T-helper 2 cell treated with Interferon-gamma antibody and Interleukin-4, amounts not matched to agents 5 μg/mL and 100 μg/mL, for 36 hours (primary cell): ENCODE data around the gene TAF4.

ENCODE experiments used
- DNase-seq: peaks from one replicate; pipeline ENCODE4 v3.0.0; 2021; ENCODE audit warnings: low spot score
- H3K27ac Mint-ChIP-seq: one replicate; pipeline ENCODE4 v1.8.0; 2021; ENCODE audit warnings: mild to moderate bottlenecking, mixed read lengths
- H3K27me3 Mint-ChIP-seq: one replicate; pipeline ENCODE4 v1.8.0; 2021; ENCODE audit warnings: low read depth, mixed read lengths
- H3K36me3 Mint-ChIP-seq: one replicate; pipeline ENCODE4 v1.8.0; 2021; ENCODE audit warnings: low read depth, mixed read lengths
- H3K4me1 Mint-ChIP-seq: one replicate; pipeline ENCODE4 v1.8.0; 2021; ENCODE audit warnings: low read depth, mixed read lengths
- H3K4me3 Mint-ChIP-seq: one replicate; pipeline ENCODE4 v1.8.0; 2022; ENCODE audit warnings: mild to moderate bottlenecking, moderate library complexity, mixed read lengths
- H3K9me3 Mint-ChIP-seq: one replicate; pipeline ENCODE4 v1.8.0; 2021; ENCODE audit warnings: mixed read lengths

The TAF4 gene

DNA sequence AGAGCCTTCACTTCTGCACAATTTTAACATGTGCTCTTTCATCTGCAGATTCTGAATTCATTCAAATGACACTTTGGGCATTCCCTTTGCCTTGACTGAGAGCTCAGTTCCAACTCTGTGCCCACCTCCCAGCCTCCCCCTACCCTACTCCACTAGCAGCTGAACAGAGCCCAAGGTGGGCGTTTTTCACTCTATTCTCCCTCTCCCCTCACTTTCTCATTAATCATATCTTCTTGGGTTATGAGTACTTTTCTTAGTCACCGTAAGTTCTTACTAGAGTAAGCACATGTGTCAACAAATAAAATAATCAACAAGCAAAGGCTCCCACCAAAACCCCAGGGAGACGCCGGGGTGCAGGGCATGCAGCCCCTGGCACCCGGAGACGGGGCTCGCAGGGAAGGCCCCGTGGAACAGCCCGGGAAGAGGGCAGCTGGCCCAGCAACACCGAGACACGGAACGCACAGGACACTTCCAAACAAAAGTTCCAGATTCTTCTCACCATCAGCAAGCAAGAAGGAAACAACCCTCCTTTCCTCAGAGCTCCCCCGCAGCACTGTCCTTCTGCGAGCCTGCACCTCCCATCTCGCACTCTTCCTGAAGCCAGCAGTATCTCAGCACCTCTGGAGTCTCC is 34.1 kb downstream of the TAF4 start:
- peaks cover 31% of the 10 kb centered on the region for H3K4me1 Mint-ChIP-seq
- H3K4me3 Mint-ChIP-seq, result no peak overlapping the region
- DNase-seq, result no peak
- H3K27me3 Mint-ChIP-seq, result no peaks in the 10 kb centered on the region
- no peaks in the 10 kb centered on the region for H3K36me3 Mint-ChIP-seq
- no peaks in the 10 kb centered on the region for H3K9me3 Mint-ChIP-seq
- peak overlapping the region; percentile 40 for H3K27ac Mint-ChIP-seq

DNA sequence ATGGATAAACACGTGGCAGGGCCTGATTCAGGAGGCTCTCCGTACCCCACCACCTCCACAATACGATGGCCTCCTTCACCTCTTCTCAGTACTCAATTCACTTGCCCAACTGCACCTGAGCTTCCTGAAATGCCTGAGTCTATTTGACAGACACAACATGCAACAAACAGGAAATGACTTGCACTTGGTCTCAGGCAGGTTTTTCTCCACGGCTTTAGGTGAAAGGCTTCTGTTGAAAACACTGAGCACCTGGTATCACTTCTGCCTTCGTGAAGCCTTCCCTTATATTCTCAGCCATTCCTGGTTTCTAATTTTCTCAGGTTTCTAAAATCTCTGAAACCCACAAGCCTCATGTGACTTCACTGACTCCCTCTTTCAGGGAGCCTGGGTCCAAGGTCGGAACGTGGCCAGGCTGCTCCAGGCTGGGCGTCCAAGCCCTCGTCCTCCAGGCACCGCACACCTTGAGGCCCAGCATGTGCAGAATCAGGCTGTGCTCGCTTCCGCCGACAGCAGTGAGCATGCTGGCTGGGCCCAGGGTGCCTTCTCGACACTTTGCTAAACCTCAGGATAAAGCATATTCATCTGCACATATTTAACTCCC is 34.7 kb downstream of the TAF4 start:
- Mint-ChIP-seq H3K27ac (peak overlapping the region; percentile 40), H3K36me3 (peaks cover 2% of the 10 kb centered on the region), H3K27me3 (no peaks in the 10 kb centered on the region), H3K4me1 (peaks cover 34% of the 10 kb centered on the region), H3K9me3 (no peaks in the 10 kb centered on the region), H3K4me3 (peak overlapping the region; percentile 14)
- no peak for DNase-seq

DNA sequence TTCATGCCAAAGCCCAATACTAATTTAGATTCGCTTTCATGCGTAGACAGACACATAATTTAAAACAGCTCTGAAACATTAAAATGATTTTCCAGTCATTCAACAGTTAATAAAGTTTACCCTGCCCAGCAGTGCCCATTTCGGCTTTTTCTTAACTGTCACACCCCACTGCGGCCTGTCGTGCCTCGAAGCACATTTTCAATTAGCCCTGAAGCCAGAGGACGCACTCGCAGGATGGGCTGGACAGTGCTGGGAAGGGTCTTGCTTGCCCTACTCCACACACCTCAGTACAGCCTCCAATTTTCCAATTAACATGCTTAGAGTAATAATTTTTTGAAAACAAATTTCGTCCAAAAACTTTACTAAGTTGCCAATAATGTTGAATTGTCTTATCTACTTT is 35.3 kb downstream of the TAF4 start:
- peaks cover 2% of the 10 kb centered on the region for H3K36me3 Mint-ChIP-seq
- H3K4me3 Mint-ChIP-seq, result peak overlapping the region; percentile 6
- H3K4me1 Mint-ChIP-seq, result peaks cover 39% of the 10 kb centered on the region
- no peaks in the 10 kb centered on the region for H3K9me3 Mint-ChIP-seq
- peak overlapping the region; percentile 40 for H3K27ac Mint-ChIP-seq
- H3K27me3 Mint-ChIP-seq, result no peaks in the 10 kb centered on the region
- DNase-seq, result no peak

DNA sequence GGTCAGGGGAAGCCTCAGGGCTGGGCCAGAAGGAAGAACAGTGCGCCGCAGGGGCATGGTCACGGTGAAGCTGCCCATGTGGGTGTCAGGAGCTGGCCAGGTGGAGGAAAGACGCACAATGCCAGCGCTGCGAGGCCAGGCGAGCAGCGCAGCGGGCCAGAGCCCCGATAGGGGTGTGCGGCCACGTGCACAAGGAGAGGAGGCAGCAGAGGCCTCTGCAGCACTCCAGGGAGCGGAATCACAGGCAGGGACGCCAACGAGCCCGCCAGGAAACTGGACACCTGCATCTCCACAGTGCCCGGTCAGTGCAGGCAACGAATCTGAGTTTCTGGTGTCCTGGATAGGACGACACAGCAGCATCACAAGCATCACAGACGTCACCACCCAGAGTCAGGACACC is 35.7 kb downstream of the TAF4 start:
- Mint-ChIP-seq H3K36me3 (peaks cover 2% of the 10 kb centered on the region), H3K27ac (no peak overlapping the region), H3K4me1 (peaks cover 39% of the 10 kb centered on the region)

DNA sequence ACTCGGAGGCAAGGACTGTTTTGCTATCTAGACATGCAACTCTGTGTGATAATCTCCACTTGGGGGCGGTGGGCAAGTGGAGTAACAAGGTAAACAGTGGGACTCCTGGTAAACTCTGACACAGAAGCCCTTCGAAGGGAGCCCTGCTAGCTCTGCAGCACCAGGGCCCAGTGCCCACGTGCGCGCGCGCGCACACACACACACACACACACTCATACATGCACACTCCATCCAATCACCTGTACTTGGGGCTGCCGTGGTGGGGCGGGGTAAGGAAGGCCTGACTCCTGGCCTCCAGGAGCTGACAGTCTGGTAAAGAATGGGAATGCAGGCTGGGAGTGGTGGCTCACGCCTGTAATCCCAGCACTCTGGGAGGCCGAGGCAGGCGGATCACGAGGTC is 36.4 kb downstream of the TAF4 start:
- Mint-ChIP-seq H3K27ac (no peak overlapping the region), H3K4me1 (peaks cover 39% of the 10 kb centered on the region), H3K4me3 (no peak overlapping the region), H3K9me3 (no peaks in the 10 kb centered on the region), H3K27me3 (no peaks in the 10 kb centered on the region), H3K36me3 (peaks cover 2% of the 10 kb centered on the region)
- no peak for DNase-seq

More for the DNA sequence above, 35.7 kb downstream of the TAF4 start:
- no peaks in the 10 kb centered on the region for H3K9me3 Mint-ChIP-seq
- H3K4me3 Mint-ChIP-seq, result no peak overlapping the region
- H3K27me3 Mint-ChIP-seq, result no peaks in the 10 kb centered on the region
- no peak for DNase-seq

DNA sequence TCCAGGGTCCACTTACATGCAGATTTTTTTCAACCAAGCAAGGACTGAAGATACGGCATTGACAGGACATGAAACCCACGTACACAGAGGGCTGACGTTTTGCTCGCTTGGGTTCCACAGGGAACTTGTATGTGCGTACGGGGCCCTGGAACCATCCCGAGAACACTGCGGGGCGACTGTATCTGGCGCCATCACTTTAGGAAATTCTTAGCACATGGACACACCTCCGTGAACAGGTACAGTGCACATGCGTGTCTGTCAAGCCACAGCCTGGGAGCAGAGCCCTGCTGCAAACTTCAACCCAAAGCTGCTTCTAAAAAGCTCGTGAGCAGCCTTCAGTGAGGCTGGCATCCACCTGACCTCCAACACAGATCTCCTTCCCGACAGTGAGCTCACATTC is 37.3 kb downstream of the TAF4 start:
- H3K27ac Mint-ChIP-seq, result no peak overlapping the region
- H3K4me1 Mint-ChIP-seq, result peaks cover 39% of the 10 kb centered on the region
- H3K36me3 Mint-ChIP-seq, result peaks cover 2% of the 10 kb centered on the region
- no peaks in the 10 kb centered on the region for H3K27me3 Mint-ChIP-seq
- no peak for DNase-seq
- H3K9me3 Mint-ChIP-seq, result no peaks in the 10 kb centered on the region
- no peak overlapping the region for H3K4me3 Mint-ChIP-seq

DNA sequence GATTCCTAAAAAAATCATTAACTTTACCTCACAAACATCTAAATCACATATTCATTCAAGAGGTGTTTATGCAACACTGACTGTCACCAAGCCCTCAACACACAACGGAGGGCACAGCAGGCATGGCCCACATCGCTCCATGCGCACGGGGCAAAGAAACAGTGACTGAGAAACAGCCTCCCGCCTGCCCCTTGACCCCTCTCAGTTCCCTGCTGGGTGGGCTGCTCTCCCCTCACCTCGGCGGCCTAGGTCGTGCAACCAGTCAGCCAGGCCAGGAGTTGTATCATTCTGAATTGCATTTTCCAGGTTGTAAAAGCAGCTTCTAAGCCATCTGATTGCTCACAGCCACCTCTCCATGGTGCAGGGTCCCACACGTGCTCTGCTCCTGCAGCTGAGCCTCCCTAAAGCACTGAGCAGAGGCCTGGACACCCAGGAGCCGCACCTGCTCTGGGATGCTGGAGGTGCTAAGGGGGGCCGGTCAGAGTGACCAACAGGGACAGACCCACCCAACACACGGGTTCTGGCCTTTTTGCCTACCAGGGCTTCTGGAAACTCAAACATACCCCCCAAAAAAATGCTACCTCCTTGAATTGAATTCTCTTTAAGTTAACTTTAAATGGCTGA is 37.9 kb downstream of the TAF4 start:
- Mint-ChIP-seq H3K27ac (no peak overlapping the region), H3K4me1 (peaks cover 34% of the 10 kb centered on the region), H3K9me3 (no peaks in the 10 kb centered on the region), H3K4me3 (no peak overlapping the region), H3K36me3 (peaks cover 2% of the 10 kb centered on the region), H3K27me3 (no peaks in the 10 kb centered on the region)
- DNase-seq, result no peak

DNA sequence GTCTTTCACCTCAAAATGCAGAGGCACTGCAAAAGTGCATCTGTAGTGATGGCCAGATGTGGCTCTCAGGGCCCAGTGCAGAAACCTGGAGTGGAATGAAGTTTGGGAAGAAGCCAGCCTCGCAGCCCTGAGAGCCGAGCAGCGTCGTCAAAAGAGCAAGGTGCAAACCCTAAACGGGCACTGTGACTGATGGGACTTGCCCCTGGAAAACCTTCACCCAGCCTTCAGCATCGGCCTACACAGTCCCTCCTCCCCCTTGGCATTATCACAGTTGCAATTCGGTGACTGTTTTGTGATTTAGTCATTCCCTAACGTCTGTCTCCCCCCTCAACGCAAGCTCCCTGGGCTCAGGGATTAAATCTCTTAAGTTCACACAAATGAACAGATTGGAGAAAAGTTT is 38.6 kb downstream of the TAF4 start:
- Mint-ChIP-seq H3K4me3 (no peak overlapping the region), H3K36me3 (peaks cover 2% of the 10 kb centered on the region), H3K9me3 (no peaks in the 10 kb centered on the region), H3K27me3 (no peaks in the 10 kb centered on the region), H3K27ac (no peak overlapping the region), H3K4me1 (peaks cover 30% of the 10 kb centered on the region)
- DNase-seq, result no peak

DNA sequence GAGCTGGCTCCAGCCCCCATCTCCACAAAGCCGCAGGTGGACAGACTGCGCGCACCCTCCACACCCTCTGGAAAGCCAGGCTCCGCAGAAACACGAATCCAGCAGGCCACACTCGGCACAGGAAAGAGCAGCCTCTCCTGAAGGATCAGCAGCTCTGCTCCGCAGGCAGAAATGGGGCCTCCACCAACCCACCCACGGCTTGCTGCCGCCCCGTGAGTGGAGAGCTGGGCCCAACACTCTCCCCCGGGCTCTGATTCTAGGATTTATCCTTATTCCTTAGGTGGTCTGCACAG is 39.2 kb downstream of the TAF4 start:
- Mint-ChIP-seq H3K4me3 (no peak overlapping the region), H3K9me3 (no peaks in the 10 kb centered on the region), H3K36me3 (peaks cover 2% of the 10 kb centered on the region), H3K4me1 (peaks cover 26% of the 10 kb centered on the region), H3K27ac (no peak overlapping the region), H3K27me3 (no peaks in the 10 kb centered on the region)
- DNase-seq, result no peak

DNA sequence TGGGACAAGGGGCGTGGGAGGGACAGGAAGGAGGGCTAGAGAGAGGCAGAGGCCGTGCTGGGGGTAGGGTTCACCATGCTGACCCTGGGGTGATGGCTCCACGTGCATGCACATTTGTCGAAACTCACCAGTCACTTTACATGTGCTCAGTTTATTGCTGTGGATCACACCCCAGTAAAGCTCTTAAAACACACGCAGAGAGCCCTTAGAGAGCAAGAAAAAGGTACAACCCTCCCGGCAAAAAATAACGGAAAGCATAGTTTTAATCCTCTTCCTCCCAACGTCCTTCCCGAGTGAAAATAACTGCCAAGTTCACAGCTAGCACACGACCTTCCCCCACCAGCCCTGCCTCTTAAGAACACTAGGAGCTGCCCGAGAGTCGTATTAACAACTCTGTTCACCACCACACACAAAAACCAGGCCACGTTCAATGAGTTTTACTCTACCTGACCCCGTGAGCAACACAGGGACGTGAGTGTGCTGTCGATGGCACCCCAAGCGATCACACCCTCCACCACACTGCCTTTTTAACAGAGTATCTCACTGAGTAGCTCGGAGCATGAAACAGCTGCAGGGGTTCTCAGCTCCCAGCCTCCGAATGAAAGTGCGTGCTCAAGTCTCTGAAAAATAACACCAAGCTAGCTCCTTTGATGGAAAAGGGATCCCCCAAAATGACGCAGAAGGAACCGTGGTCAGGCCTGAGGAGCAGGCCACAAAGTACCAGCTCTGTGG is 39.7 kb downstream of the TAF4 start:
- Mint-ChIP-seq H3K27me3 (no peaks in the 10 kb centered on the region), H3K9me3 (no peaks in the 10 kb centered on the region), H3K36me3 (peaks cover 2% of the 10 kb centered on the region), H3K4me3 (no peak overlapping the region), H3K4me1 (peaks cover 21% of the 10 kb centered on the region), H3K27ac (no peak overlapping the region)
- no peak for DNase-seq

DNA sequence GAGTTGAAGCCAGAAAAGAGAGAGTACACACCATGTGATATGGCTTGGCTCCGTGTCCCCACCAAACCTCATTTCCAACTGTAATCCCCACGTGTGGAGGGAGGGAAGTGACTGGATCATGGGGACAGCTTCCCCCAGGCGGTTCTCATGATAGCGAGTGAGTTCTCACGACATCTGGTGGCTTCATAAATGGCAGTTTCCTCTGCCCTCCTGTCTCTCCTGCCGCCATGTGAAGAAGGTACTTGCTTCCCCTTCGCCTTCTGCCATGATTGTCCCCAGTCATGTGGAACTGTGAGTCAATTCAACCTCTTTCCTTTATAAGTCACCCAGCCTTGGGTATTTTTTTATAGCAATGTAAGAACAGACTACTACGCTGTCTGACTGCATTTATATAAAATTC is 40.3 kb downstream of the TAF4 start:
- Mint-ChIP-seq H3K27me3 (no peaks in the 10 kb centered on the region), H3K4me1 (peaks cover 15% of the 10 kb centered on the region), H3K4me3 (no peak overlapping the region), H3K36me3 (peaks cover 2% of the 10 kb centered on the region), H3K9me3 (no peaks in the 10 kb centered on the region), H3K27ac (no peak overlapping the region)
- DNase-seq, result no peak

DNA sequence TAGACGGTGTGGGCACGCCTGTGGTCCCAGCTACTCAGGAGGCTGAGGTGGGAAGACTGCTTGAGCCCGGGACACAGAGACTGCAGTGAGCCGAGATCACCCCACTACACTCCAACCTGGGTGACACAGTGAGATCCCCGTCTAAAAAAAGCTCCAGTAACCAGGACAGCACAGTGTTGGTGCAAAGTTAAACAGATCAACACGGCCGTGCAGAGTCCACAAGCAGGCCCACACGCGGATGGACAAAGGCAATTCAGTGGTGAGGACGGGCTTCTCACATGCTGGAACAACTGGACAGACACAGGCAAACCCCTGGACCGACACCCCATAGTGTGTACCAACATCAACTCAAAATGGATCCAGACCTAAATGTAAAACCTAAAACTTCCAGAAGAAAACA is 41.7 kb downstream of the TAF4 start:
- H3K4me3 Mint-ChIP-seq, result no peak overlapping the region
- DNase-seq, result no peak
- H3K36me3 Mint-ChIP-seq, result peaks cover 2% of the 10 kb centered on the region
- H3K27ac Mint-ChIP-seq, result no peak overlapping the region
- no peaks in the 10 kb centered on the region for H3K27me3 Mint-ChIP-seq
- H3K4me1 Mint-ChIP-seq, result peaks cover 15% of the 10 kb centered on the region
- no peaks in the 10 kb centered on the region for H3K9me3 Mint-ChIP-seq

DNA sequence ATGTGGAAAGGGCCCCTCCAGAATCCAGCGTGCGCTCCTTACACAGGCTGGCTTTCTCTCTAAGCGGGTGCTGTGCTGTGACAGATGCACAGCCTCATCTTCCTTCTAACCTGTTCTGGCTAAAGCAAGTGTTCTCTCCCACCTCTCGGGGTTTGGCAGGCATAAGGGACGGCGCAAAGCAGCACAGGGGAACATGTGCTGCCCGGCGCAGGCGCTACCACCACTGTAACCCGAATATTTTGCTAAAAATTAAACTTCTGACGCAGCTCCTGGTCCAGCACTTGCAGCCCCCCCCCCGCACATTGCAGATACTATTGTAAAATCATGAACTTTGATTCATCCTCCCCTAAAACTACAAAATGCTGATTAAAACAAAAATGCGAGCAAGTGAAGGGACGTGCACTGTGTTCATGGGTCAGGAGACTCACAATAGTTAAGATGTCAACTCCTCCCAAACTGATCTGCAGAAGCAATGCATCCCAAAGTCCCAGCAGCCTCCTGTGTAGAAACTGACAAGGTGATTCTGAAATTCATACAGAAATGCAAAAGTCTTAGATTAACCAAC is 43.0 kb downstream of the TAF4 start:
- DNase-seq, result no peak
- H3K4me1 Mint-ChIP-seq, result peaks cover 15% of the 10 kb centered on the region
- peaks cover 2% of the 10 kb centered on the region for H3K36me3 Mint-ChIP-seq
- no peak overlapping the region for H3K4me3 Mint-ChIP-seq
- H3K9me3 Mint-ChIP-seq, result no peaks in the 10 kb centered on the region
- no peaks in the 10 kb centered on the region for H3K27me3 Mint-ChIP-seq
- no peak overlapping the region for H3K27ac Mint-ChIP-seq

DNA sequence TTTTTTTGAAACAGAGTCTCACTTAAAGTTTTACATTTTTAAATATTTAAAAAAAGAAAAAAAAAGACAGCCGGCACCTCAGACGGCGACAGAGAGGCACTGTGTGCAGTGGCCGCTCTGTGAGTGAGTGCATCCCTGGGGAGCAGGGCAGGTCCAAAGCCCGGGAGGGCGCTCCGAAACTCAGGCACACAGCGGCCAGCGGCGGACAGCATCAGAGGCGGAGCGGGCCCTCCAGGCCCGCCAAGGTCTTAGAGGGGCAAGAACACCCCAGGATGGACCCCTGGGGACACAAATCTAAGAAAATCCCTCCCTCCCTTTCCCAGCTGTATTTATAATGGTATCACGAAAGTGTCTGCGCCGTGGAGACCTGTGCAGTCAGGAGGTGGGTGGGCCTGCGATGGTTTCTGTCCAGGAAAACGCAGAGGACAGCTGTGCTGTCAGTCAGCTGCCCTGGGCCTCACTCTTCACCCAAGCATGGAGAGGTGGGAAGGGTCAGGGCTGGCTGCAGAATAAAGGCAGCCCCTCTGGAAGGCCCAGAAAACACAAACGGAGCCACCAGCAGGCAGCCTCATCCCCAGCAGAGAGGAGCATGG is 43.8 kb downstream of the TAF4 start:
- peaks cover 10% of the 10 kb centered on the region for H3K4me1 Mint-ChIP-seq
- H3K36me3 Mint-ChIP-seq, result peaks cover 2% of the 10 kb centered on the region
- no peaks in the 10 kb centered on the region for H3K9me3 Mint-ChIP-seq
- H3K4me3 Mint-ChIP-seq, result no peak overlapping the region
- DNase-seq, result no peak
- H3K27ac Mint-ChIP-seq, result no peak overlapping the region
- H3K27me3 Mint-ChIP-seq, result no peaks in the 10 kb centered on the region
